SIG-M5 treated with dmso at 0.1 percent for 504 hours (cell line): ENCODE results near the gene ABHD5.
A peak's percentile ranks its signal among the peaks of the same experiment; 100 is the strongest.

Experiments used
- DNase-seq: peaks from one replicate; lab custom pipeline; 2025; ENCODE audit not compliant: unreplicated experiment; lab: John Stamatoyannopoulos, UW

The ABHD5 gene

DNA sequence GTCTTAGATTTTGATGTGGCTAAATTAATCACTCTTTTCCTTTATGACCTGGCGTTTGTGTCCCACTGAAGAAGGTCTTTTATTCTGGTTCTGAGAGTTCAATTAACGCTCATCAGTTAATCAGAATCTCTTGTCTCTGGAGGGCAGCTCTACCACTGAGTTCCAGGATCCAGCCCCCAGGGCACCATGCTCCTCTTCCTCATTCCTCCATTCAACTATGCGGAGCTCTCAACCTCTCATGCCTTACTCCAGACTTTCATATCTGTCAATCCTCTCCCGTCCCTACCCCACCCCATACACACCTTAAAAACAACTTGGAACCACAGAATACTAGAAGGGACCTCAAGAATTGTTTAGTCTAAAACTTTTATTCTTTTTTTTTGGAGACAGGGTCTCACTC lies 4.8 kb upstream of the ABHD5 start:
- no peak for DNase-seq

DNA sequence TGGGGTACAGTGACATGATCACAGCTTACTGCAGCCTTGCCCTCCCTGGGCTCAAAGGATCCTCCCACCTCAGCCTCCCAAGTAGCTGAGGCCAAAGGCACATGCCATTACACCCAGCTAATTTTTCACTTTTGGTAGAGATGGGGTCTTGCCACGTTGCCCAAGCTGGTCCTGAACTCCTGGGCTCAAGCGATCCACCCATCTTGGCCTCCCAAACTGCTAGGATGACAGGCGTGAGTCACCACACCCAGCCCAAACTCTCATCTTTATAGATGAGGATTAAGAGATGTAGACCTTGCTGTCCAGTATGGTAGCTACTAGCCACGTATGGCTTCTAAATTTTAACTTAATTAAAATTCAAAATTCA lies 4.4 kb upstream of the ABHD5 start:
- no peak for DNase-seq

DNA sequence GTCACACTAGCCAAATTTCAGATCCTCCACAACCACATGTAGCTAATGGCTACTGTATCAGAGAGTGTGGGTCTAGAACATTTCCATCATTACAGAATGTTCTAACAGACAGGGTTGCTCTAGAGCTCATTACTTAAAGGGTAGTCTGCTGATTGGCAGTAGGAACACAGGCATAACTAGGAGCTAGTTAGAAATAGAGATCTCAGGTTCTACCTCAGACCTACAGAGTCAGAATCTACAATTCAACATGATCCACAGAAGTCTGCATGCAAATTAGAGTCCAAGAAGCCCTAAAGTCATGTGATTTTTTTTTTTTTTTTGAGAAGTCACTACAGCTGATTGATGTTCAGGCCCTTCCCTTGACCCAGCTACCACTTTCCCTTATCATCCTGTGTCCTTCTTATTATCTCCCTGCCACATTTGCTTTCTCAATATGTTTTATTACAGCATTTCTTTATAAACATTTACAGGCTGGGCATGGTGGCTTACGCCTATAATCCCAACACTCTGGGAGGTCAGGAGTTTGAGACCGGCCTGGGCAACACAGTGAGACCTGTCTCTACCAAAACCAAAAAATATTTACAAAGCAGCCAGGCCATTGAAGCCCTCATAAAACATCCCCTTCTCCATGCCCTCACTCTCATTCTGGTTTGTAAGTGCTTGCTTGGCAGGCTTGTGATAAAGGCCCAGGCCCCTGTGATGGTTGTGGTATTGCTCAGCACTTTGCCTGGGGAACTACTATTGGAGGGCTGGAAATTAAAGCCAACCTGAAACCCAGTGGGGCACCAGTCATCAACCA lies 3.8 kb upstream of the ABHD5 start:
- no peak for DNase-seq

DNA sequence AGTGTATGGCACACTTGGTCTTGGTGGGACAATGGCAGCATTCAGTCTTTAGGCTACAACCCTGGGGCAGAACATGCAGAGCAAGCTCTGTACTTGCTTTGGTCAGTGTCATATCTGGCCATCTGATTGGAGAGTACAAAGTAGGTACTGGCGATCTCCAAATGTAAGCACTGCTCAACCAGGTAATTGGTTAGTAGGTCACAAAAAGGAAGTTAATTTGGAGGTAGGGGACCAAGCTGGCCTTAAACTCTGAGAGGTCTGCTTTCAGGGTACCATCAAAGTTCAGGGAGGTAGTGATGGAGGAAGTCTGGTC lies 3.3 kb upstream of the ABHD5 start:
- DNase-seq: no peak

DNA sequence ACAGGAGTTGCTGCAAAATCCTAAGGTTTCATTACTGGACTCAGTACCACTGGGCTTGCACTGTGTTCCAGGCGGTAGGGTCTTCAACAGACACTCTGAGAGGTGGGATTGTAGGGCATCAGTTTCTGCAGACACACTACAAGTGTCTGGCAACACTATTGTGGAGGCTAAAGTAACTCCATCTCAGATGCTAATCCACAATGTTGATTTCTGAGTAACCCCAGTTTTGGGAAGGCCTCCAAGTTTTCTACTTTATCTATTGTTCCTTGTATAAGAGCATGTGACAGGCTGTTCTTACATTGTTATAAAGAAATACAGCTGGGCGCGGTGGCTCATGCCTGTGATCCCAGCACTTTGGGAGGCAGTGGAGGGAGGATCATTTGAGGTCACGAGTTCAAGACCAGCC lies 2.5 kb upstream of the ABHD5 start:
- no peak for DNase-seq

DNA sequence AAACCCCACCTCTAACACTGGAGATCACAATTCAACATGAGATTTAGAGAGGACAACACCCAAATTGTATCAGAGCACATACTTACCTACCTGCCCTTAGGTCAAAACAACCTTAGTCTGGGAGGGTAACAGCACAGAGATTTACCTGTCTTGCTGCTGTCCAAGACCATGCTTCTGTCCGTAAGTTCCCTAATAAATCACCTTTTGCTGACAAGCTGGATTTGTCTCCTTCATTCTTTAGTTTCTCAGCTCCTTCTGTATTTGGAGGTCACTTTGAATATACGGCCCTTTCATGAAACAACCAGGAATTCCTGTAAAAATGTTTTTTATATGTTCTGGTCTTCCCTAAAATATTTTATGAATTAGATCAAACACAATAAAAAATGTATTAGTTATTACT lies 1.6 kb upstream of the ABHD5 start:
- DNase-seq: no peak

DNA sequence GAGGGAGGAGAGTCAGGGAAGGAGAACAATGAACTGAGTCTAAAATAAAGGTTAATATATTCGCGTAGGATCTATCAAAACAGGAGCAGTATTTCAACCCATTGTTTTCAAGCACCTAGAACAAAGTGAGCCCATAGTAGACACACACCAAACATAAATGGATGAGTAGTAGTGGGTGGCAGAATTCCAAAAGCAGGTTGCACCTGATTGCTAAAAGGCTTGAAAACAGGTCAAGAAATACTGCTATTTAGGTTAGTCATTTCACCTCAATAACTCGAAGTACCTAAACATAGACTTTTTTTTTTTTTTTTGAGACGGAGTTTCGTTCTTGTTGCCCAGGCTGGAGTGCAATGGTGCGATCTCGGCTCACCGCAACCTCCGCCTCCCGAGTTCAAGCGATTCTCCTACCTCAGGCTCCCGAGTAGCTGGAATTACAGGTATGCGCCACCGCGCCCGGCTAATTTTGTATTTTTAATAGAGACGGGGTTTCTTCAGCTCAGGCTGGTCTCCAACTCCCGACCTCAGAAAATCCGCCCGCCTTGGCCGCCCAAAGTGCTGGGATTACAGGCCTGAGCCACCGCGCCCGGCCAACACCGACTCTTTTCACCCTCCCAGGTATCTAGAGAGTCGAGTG lies 855 bp upstream of the ABHD5 start:
- no peak for DNase-seq

DNA sequence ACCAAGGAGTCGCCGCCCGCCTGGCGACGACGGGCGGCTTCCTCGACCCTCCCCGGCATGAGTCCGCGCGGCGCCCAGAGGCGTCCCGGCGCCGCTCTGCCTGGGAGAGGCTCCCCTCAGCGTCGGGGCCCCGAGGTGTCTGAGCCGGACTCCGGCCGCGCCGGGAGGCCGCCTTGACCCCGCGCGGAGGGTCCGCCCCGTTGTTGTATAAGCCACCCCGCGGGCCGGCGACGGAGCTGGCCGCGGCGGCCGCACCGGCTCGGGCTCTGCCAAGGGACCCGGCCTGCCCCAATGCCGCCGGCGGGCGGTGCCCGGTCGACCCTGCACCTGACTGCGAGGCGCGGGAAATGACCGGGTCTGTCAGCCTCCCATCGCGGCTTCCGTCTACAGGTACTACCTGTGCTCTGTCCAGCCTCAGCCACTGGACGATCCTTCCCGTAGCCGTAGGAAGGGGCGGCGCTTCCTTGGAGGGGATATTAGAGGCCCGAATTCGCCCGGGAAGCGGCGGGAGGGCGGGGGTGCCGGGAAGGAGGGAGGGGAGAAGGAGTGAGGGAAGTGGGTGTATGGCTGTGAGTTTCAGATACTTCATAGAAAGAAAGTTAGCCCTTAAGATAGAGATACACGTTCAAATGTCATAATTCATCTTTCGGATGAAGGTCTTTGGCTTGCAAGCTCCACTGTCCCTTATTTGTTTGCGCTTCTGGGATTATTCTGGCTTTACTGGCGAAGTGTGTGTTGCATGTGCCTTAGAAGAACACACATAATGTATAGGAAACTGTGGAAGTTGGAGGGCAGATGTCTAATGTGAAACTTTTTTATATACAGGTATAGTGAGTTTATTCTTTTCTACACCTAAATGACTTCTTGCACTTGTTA lies 620 bp downstream of the ABHD5 start:
- DNase-seq: peak; percentile 26

DNA sequence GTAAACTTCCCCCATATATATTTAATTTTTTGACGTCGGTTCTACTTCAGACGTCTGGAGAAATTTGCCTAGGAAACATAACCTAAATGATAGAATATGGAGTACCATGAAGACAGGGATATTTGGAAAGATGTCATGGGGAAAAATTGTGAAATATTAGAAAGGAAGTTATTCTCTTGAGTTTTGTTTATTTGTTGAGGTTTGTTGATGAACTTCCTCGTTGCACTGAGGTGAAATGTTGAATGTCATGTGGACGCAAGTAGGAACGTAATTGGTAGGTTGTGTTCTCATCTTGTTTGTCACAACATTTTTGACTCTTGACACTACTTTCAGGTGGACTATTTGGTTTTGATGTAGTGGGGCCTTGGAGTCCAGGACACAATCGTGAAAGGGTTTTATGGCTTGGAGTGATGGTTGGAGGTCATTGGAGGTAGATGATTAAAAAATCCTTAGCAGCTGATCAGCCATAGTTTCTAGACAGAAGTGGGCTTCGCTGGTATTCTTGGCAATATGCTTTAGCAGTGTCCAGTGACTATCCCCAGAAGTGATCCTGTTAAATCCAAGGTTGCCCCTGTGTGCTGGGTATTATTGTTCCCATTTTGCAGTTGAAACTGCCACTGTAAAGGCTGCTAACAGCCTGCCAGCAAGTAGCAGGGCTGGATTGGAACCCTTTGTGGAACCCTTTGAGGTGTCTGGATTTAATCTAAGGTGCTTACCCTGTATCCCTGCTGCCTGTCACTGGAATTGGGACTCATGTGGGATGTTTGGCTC lies 1.5 kb downstream of the ABHD5 start:
- DNase-seq: no peak

DNA sequence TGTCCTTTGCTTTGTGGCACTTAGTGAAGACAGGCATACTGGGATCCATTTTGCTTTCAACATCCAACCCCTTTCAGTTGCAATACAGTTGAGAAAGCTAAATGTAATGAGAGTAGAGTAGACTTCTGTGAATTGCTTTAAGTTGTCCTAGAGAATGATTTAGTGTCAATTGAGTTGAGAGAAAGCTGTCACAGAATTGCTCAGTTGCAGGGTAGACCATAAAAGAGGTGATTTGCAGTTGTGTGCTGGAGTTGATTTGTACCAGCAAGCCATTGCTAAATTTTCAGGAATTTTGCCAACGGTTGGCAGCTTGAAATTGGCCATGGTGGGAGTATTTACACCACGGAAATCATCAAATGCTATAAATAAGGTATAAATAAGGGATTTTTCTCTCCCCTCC lies 2.2 kb downstream of the ABHD5 start:
- no peak for DNase-seq

DNA sequence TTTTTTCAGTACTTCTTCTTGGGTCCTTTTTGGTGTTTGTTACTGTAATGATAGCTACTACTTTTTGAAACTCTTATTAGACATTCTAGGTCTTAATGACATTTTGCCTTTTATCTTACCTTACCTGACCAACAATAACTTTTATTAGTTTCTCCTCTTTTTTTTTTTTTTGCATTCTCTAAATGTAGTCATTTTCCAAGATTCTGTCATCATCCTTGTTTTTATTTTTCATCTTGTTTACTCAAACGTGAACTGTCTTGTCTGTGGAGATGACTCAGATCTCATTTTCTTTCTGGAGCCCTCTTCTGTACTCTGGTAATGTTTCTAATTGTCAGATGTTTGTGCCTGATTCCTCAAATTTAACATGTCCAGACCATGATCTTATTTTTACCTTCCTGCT lies 2.9 kb downstream of the ABHD5 start:
- DNase-seq: no peak

DNA sequence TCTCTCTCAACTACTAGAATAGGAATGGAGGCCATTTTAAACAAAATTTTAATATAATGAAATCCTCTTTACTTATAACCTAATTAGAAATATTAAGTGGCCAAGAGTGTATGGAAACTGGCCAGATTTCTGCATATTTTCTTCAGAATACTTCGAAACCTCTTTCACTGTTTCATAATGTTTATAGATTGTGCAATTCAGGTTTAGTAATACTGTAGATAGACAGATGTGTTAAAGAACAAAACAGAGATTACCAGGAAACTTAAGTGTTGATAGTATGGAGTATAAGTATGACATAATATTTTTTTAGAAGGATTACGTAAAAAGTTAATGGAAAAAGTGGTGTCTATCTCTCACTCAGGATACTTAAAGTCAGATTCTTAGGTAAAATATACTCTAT lies 4.7 kb downstream of the ABHD5 start:
- DNase-seq: peak; percentile 85

DNA sequence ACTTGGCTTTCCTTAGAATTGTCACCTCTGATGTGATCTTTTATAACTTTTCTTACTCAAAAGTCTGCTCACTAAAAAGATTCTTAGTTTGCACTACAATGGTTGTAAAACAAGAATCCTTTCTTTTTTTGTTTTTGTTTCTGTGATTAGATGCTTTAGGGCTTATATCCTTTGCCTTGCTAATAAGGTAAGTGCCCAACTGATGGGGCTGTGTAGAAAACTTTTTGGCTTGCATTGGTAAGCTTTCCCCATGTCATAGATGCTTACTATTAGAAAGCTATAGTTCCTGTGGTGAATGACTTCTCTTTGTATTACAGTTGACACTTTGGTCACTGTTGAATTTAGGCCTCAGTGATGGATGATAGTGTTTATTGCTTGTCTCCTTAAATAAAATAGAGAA lies 5.1 kb downstream of the ABHD5 start:
- no peak for DNase-seq

DNA sequence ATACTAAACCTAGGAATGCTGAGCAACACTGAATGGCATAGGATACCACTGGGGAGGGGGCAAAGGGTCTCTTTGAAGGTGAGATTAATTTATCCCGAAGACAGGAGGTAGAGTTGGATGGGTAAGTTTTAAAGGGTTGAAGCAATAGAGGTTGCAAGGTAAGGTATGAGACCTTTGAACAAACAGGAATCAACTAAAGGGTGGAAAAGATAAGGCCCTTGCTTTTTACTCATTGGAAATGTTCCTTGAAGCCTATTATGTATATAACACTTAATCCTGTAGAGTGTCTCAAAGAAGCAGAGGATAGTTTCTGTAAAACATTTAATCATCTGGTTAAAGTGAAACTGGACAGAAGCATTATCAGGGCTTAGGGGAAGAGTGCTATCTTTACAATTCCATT lies 5.7 kb downstream of the ABHD5 start:
- no peak for DNase-seq

DNA sequence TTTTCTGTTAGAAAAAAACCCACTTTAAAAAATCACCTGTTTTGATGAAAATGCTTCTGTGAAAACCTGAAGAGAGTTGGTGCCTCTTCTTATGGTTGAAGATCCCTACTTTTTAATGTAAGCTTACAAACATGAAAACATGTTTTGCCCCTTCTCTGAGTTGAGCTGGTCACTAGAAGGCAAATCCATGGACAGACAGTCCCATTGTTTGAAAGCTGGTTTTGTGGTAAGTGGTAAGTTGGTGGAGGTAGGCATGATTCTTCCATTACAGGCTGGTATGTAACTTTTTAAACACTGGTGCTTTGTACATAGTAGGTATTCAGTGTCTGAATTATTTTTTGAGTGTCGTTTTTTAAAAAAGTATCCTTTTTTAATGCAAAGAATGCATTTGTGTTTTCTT lies 6.1 kb downstream of the ABHD5 start:
- DNase-seq: no peak

DNA sequence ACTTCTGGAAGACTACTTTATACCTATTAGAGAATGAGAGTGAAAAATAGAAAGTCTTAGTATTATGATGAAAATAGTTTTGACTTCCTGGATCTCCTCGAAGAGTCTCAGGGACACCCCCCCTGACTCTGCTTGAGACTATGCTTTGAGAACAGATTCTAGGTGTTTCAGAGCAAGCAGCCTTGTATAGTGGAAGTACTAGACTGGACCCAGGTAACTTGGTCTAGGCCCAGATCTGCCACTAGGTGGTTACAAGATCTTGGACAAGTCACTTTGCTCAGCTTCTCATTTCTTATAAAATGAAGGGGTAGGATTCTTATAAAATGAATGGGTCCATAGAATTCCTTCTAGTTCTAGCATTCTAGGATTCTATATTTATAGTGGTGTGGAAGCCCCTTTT lies 9.1 kb downstream of the ABHD5 start:
- DNase-seq: no peak

DNA sequence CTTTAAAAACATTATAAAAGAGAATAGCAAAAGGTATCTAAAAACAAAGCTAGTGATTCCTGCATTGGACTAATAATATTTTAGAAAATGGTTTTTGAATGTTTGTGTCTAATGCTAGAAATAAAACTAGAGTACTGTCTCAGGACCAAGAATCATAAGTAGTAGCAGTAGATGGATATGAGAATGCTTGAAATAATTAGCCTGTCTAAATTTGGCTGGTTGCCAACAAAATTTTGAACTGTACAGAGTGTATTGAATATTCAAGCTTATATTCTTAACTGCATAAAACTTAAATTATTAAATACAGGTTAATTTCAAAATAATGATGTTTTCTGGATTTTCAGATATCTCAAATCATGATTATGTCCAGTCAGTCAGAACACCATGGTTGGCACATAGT lies 14.0 kb downstream of the ABHD5 start:
- DNase-seq: no peak

DNA sequence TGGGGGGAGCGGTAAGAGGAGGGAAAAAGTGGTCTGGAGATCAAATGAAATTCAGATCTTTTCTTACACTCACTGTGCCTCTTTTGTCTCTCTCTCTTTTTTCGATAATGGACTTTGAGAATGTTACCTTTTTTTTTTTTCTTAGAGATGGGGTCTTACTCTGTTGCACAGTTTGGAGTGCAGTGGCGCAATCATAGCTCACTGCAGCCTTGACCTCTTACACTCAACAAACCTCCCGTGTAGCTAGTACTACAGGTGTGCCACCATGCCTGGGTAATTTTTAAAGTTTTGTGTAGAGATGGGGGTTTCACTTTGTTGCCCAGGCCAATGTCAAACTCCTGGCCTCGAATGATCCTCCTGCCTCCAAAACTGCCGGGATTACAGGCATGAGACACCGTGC lies 15.6 kb downstream of the ABHD5 start:
- no peak for DNase-seq

DNA sequence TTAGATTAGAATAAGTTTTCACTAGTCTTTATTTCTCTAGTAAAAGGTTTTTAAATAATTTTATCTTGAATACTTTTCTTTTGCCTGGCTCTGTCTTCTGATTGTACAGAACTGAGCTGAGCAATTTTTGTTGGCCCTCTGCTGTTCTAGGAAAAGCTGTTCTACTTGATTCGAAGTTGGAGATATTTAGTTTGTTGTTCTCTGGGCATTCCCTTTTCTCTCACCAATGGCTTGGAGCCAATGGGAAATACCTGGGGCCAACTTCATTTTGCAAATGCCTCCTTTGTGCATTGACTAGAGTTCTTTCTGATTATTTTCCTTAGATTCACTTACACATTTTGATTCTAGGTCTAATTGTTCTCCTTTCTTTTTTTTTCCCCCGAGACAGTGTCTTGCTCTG lies 16.5 kb downstream of the ABHD5 start:
- DNase-seq: no peak

DNA sequence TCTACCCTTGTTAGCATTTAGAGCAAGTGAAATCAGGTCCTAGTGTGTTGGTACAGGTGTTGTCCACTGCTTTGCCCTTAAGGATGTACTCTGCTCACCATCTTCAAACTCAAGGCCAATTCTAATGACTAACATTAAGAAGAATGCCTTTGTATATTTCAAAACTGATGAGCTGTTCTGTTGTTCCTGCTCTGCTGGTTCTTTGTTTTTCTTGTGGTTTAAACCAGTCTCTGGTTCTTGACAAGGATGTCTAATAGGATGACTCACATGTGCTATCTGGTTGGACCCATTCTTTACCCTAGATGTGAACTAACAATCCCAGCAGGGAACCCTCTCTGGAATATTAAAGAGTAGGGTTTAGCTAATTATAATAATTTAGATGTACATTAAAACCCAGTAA lies 17.3 kb downstream of the ABHD5 start:
- peak; percentile 86 for DNase-seq

DNA sequence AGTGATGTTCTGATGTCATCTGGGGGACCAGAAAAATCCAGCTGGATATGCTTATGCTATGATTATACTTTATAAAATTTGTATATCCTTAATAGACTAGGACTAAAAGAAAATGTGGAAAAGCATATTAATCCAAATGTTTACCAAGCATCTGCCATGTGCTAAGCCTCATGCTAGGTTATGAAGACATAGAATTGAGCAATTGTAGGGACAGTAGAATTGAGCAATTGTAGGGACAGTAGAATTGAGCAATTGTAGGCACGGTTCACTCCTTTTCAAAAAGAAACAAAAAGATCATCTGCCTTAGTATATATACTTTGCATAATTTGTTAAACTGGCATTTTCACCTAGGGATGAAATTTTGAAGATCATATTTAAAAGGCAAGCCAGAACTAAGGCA lies 18.3 kb downstream of the ABHD5 start:
- peak; percentile 83 for DNase-seq

DNA sequence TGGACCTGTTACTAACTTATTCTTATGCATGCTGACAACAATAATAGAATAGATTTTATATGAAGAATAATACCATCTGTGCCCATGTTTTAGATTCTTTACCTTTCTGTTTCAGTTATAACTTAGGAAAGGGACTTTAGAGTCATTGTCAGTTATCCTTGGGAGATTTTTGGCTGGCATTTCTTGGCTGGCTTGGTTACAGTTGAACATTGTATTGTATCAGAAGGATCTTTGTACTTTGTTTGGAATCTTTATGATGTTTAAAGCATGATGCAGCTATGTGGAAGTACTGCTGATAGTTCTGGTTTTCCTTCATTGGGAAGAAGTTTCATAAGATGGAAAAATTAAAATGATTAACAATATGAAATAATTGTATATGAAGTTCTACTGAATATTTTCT lies 19.9 kb downstream of the ABHD5 start:
- no peak for DNase-seq
